K562 (cell line): ENCODE data around the gene ASF1B. TPM values are rescaled to one million over a fixed set of nuclear protein-coding genes. Genes with fewer than 3 reads are reported as not detected.

Experiments used
- CHD2 ChIP-seq: IDR thresholded peaks from 2 replicates; pipeline ENCODE4 v1.6.1; 2011; ENCODE audit warnings: low read depth, low read length
- GTF3C2 ChIP-seq: IDR thresholded peaks from 3 replicates; pipeline ENCODE4 v1.6.1; 2011; ENCODE audit warnings: borderline replicate concordance, mild to moderate bottlenecking, moderate library complexity; ENCODE audit not compliant: insufficient read length; ENCODE audit errors: extremely low read depth
- MTF1 ChIP-seq: fragments of 250-450 bp; sonication (Bioruptor Pico); IDR thresholded peaks from 2 replicates; pipeline ENCODE4 v1.9.0; 2021; ENCODE audit warnings: moderate library complexity, mild to moderate bottlenecking, inconsistent platforms, borderline replicate concordance
- SIX5 ChIP-seq, 2 experiments: IDR thresholded peaks; 2 replicates each; pipeline ENCODE4 v1.6.1; 2011; ENCODE audit warnings: low read length in 2 of 2, borderline replicate concordance in 1 of 2, low read depth in 1 of 2, mild to moderate bottlenecking in 1 of 2, moderate library complexity in 1 of 2; ENCODE audit not compliant: insufficient read depth in 1 of 2
- USF2 ChIP-seq: sonication (generic); formaldehyde crosslinking; IDR thresholded peaks from 2 replicates; pipeline ENCODE4 v1.5.0; 2020; ENCODE audit warnings: missing genetic modification reagents
- ZNF507 ChIP-seq: conservative IDR thresholded peaks from 2 replicates; pipeline ENCODE4 v1.6.1; 2017; ENCODE audit warnings: missing genetic modification characterization, missing compliant biosample characterization
- polyA plus RNA-seq, 8 experiments: library from polyadenylated mRNA; depleted of rRNA in 4 of 8; stranded (reverse) in 5 of 8; unstranded in 3 of 8; fragments of >200 nt; fragmentation: Nextera tagmentation in 2 of 8; fragmentation: Illumina TruSeq in 1 of 8; extraction: Ambion mirVana in 2 of 8; extraction: Trizol in 1 of 8; gene quantifications; 2 replicates each; pipeline versions ENCODE4 v1.2.1 to v1.2.3, GENCODE V29; 2011 to 2014; ENCODE audit warnings: inconsistent platforms in 1 of 8, missing spikeins in 1 of 8
- total RNA-seq, 7 experiments: library from RNA; depleted of rRNA in 6 of 7; stranded (reverse); fragments of >200 nt in 6 of 7; fragmentation: Illumina TruSeq in 2 of 7; extraction: Trizol in 2 of 7; gene quantifications; 2 replicates each; pipeline versions ENCODE4 v1.2.1 to v1.2.3, GENCODE V29; 2011 to 2021; ENCODE audit warnings: low replicate concordance in 1 of 7

ASF1B gene
- total and polyA plus RNA-seq, 9 of the 15 experiments (the other 6 are each of a cell fraction or from before 2014, with no cell fraction given): 6.0 to 69.4 (median 53.3) TPM

- TF ChIP-seq SIX5 (IDR thresholded peaks at IDR 0.05; ENCODE audit: borderline replicate concordance in 1 of 2, insufficient read depth in 1 of 2, low read depth in 1 of 2, low read length in 2 of 2) (no peak), MTF1 (CRISPR knock-in tag) (no peak), ZNF507 (tag) (no peak), USF2 (no peak), CHD2 (no peak), GTF3C2 (no peak)
These were observed 41.2 kb upstream of the ASF1B start (continued) for GRCh38 chr19:14177496-14178074.
